Kidney (tissue), 14 donors: ENCODE results near the gene IL1B. TPM values are rescaled to one million over a fixed set of nuclear protein-coding genes. Genes with fewer than 3 reads are reported as not detected.

Source experiments
- DNase-seq, 5 donors: peaks; one replicate each; pipeline ENCODE4 v3.0.0-alpha.2; 2013 to 2020
- FAIRE-seq: peaks from 2 replicates; lab custom pipeline; 2012; peaks lifted over from hg19 to GRCh38; lab: Jason Lieb, UNC
- H3K27ac ChIP-seq, 2 donors: one replicate each; pipeline ENCODE4 v1.7.0; 2013; ENCODE audit warnings: low read depth in 2 of 2, low read length in 2 of 2, inconsistent platforms in 1 of 2
- H3K27me3 ChIP-seq: one replicate; pipeline ENCODE4 v1.7.1; 2013; ENCODE audit warnings: low read length, inconsistent platforms; ENCODE audit not compliant: control insufficient read depth, insufficient read depth
- H3K36me3 ChIP-seq, 3 donors: one replicate each; pipeline versions ENCODE4 v1.7.0 to v1.7.1; 2013; ENCODE audit warnings: low read length in 3 of 3, control low read depth in 1 of 3, inconsistent platforms in 1 of 3; ENCODE audit not compliant: insufficient read depth in 3 of 3, control insufficient read depth in 2 of 3
- H3K4me1 ChIP-seq, 3 donors: one replicate each; pipeline versions ENCODE4 v1.7.0 to v1.7.1; 2013; ENCODE audit warnings: low read length in 3 of 3, inconsistent platforms in 1 of 3, low read depth in 1 of 3; ENCODE audit not compliant: control insufficient read depth in 2 of 3, insufficient read depth in 2 of 3
- H3K4me3 ChIP-seq, 3 donors: one replicate each; pipeline versions ENCODE4 v1.7.0 to v1.8.1; 2013; ENCODE audit warnings: low read length in 3 of 3, control low read depth in 1 of 3, inconsistent platforms in 1 of 3
- H3K9ac ChIP-seq, 3 donors: one replicate each; pipeline versions ENCODE4 v1.7.0 to v1.7.1; 2013; ENCODE audit warnings: low read length in 3 of 3, control low read depth in 1 of 3, inconsistent platforms in 1 of 3
- H3K9me3 ChIP-seq, 3 donors: one replicate each; pipeline versions ENCODE4 v1.7.0 to v1.7.1; 2013; ENCODE audit warnings: low read length in 3 of 3, control low read depth in 1 of 3, inconsistent platforms in 1 of 3; ENCODE audit not compliant: control insufficient read depth in 2 of 3, insufficient read depth in 1 of 3
- intact Hi-C: fragments of 100-400 bp; cut with DNase I; formaldehyde crosslinking; loops from one replicate; pipeline ENCODE4 v1.11.1; 2022
- polyA plus RNA-seq: library from polyadenylated mRNA; stranded (reverse); fragments of 350-450 nt; fragmentation: Illumina TruSeq; extraction: RNeasy Lipid Tissue Mini Kit (QIAGEN cat#74804); gene quantifications from one replicate; pipeline ENCODE4 v1.2.3, GENCODE V29; 2014; ENCODE audit warnings: low read depth, low replicate concordance; ENCODE audit not compliant: insufficient read depth
- total RNA-seq: library from RNA; stranded (reverse); fragmentation: NEBNext Ultra II Directional; extraction: Animal tissue kit (Norgen Biotek cat#: 25700); gene quantifications from one replicate; pipeline ENCODE4 v1.2.1, GENCODE V29; 2021
- TF ChIP-seq, protein P1 (sequence below): IDR thresholded peaks from 3 replicates; pipeline ENCODE4 v1.5.1; 2012; ENCODE audit warnings: mild to moderate bottlenecking, moderate library complexity, borderline replicate concordance; ENCODE audit not compliant: insufficient read depth; ENCODE audit errors: extremely low read depth
- donor health status: control.
- donor health status: control.
- donor health status: control.
- donor health status: control.
- donor health status: control.
- donor health status: DM: yes; HTN: yes; CAD: no.
- donor health status: Normal renal cell carcinoma (clear cell type).

IL1B gene
- total and polyA plus RNA-seq, 2 donors from 2014 or later: 0.56 to 2.9 TPM

- Histone ChIP-seq H3K4me1 (peaks cover 0 to 26% (median 15%) of the 10 kb centered on the region in 3 donors), H3K27ac (no peak overlapping the region), H3K4me3 (no peak overlapping the region), H3K36me3 (no peaks in the 10 kb centered on the region), H3K9me3 (no peaks in the 10 kb centered on the region), H3K27me3 (no peaks in the 10 kb centered on the region), H3K9ac (no peak overlapping the region)
- FAIRE-seq (no peak), DNase-seq (no peak)
- intact Hi-C loops: no loop called here
- TF ChIP-seq, protein P1, sequence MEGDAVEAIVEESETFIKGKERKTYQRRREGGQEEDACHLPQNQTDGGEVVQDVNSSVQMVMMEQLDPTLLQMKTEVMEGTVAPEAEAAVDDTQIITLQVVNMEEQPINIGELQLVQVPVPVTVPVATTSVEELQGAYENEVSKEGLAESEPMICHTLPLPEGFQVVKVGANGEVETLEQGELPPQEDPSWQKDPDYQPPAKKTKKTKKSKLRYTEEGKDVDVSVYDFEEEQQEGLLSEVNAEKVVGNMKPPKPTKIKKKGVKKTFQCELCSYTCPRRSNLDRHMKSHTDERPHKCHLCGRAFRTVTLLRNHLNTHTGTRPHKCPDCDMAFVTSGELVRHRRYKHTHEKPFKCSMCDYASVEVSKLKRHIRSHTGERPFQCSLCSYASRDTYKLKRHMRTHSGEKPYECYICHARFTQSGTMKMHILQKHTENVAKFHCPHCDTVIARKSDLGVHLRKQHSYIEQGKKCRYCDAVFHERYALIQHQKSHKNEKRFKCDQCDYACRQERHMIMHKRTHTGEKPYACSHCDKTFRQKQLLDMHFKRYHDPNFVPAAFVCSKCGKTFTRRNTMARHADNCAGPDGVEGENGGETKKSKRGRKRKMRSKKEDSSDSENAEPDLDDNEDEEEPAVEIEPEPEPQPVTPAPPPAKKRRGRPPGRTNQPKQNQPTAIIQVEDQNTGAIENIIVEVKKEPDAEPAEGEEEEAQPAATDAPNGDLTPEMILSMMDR: no peak
These were observed 23.2 kb downstream of the IL1B start for GRCh38 chr2:112813280-112813966.

GRCh38 chr2:112812318-112813267 is 24.0 kb downstream of the IL1B start:
- H3K27me3 ChIP-seq: no peaks in the 10 kb centered on the region
- H3K27ac ChIP-seq: no peak overlapping the region
- TF ChIP-seq, protein P1: no peak
- H3K4me1 ChIP-seq: peaks cover 0 to 21% (median 15%) of the 10 kb centered on the region in 3 donors
- DNase-seq: no peak
- H3K9ac ChIP-seq: no peak overlapping the region
- FAIRE-seq: no peak
- no peak overlapping the region for H3K4me3 ChIP-seq
- H3K36me3 ChIP-seq: no peaks in the 10 kb centered on the region
- intact Hi-C loops: no loop called here
- no peaks in the 10 kb centered on the region for H3K9me3 ChIP-seq

- H3K9ac ChIP-seq: no peak overlapping the region
- TF ChIP-seq, protein P1: no peak
- no peak overlapping the region for H3K27ac ChIP-seq
- H3K36me3 ChIP-seq: no peaks in the 10 kb centered on the region
- FAIRE-seq: no peak
- peaks cover 0 to 21% (median 15%) of the 10 kb centered on the region in 3 donors for H3K4me1 ChIP-seq
- peak in 1 of 5 donors; percentile 66 for DNase-seq
- no peaks in the 10 kb centered on the region for H3K9me3 ChIP-seq
- intact Hi-C loops: no loop called here
- H3K27me3 ChIP-seq: no peaks in the 10 kb centered on the region
- no peak overlapping the region for H3K4me3 ChIP-seq
These were observed 24.7 kb downstream of the IL1B start for GRCh38 chr2:112811841-112812306.
